Mesothelial cell of epicardium (in vitro differentiated cells): ENCODE measurements around the gene RNF26. TPM values are rescaled to one million over a fixed set of nuclear protein-coding genes. Genes with fewer than 3 reads are reported as not detected.
A peak's percentile ranks its signal among the peaks of the same experiment; 100 is the strongest.

Experiments
- DNase-seq, 2 experiments: peaks; one replicate each; pipeline ENCODE4 v3.0.0; 2021; ENCODE audit warnings: low spot score in 2 of 2; ENCODE audit not compliant: unreplicated experiment in 2 of 2
- H3K27ac Mint-ChIP-seq: 2 replicates; pipeline ENCODE4 v1.8.0; 2021; ENCODE audit warnings: mixed read lengths
- H3K27me3 Mint-ChIP-seq: 2 replicates; pipeline ENCODE4 v1.8.0; 2021; ENCODE audit warnings: low read depth, mixed read lengths
- H3K36me3 Mint-ChIP-seq: 2 replicates; pipeline ENCODE4 v1.8.0; 2021; ENCODE audit warnings: mixed read lengths
- H3K4me1 Mint-ChIP-seq: 2 replicates; pipeline ENCODE4 v1.8.0; 2021; ENCODE audit warnings: mixed read lengths
- H3K4me3 Mint-ChIP-seq: 2 replicates; pipeline ENCODE4 v1.8.0; 2021; ENCODE audit warnings: mild to moderate bottlenecking, moderate library complexity, mixed read lengths
- H3K9me3 Mint-ChIP-seq: 2 replicates; pipeline ENCODE4 v1.8.0; 2021; ENCODE audit warnings: mixed read lengths
- total RNA-seq: library from RNA; stranded (reverse); gene quantifications from 3 replicates; pipeline ENCODE4 v1.2.1, GENCODE V29; 2021
- TF ChIP-seq, protein P1 (sequence below): fragments of 200-600 bp; sonication (generic); IDR thresholded peaks from one replicate; pipeline ENCODE4 v1.5.0; 2021; ENCODE audit warnings: antibody characterized with exemption; ENCODE audit not compliant: unreplicated experiment

The RNF26 gene
- total RNA-seq, 1 donor from 2014 or later: 36.2 TPM

DNA sequence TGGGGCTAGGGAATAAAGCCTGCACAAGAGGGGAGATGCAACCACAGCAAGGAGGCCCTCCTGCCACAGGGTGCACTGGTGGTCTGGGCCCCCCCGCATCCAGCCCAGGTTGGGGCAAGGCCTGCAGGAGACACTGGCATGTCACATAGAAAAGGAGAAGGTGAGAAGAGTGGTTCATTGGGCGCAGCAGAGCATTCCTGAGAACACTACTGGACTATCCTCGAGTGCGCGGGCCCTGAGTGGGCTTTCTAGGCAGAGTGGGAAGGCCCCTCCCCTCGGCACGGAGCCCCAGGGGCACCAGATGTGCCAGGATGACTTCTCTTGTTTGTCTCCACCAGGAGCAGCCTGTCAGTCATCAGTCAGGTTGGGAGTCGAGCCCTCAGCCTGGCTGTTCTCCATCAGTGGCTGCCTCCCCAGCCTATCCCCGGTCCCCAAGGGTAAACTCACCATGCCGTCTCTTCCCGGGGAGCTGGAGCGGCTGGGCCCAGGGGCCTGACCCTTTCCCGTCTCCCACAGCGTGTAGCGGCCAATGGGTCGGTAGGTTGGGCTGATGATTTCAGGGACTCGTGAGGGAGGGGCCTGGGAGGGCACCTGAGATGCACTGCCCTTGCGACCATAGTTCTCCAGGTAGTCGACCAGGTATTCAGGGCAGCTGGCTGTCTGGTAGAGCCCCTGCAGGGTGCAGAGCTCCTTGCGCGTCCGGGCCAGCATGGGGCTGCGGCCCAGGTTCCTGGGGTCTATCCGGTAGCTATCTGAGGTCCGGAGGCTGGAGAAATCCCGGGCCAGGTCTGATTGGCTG is 38.1 kb downstream of the RNF26 start:
- H3K4me1 Mint-ChIP-seq: peaks cover 75% of the 10 kb centered on the region
- H3K27me3 Mint-ChIP-seq: no peaks in the 10 kb centered on the region
- DNase-seq: no peak
- no peaks in the 10 kb centered on the region for H3K9me3 Mint-ChIP-seq
- H3K4me3 Mint-ChIP-seq: no peak overlapping the region
- TF ChIP-seq, protein P1, sequence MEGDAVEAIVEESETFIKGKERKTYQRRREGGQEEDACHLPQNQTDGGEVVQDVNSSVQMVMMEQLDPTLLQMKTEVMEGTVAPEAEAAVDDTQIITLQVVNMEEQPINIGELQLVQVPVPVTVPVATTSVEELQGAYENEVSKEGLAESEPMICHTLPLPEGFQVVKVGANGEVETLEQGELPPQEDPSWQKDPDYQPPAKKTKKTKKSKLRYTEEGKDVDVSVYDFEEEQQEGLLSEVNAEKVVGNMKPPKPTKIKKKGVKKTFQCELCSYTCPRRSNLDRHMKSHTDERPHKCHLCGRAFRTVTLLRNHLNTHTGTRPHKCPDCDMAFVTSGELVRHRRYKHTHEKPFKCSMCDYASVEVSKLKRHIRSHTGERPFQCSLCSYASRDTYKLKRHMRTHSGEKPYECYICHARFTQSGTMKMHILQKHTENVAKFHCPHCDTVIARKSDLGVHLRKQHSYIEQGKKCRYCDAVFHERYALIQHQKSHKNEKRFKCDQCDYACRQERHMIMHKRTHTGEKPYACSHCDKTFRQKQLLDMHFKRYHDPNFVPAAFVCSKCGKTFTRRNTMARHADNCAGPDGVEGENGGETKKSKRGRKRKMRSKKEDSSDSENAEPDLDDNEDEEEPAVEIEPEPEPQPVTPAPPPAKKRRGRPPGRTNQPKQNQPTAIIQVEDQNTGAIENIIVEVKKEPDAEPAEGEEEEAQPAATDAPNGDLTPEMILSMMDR: no peak
- no peaks in the 10 kb centered on the region for H3K36me3 Mint-ChIP-seq
- H3K27ac Mint-ChIP-seq: no peak overlapping the region

DNA sequence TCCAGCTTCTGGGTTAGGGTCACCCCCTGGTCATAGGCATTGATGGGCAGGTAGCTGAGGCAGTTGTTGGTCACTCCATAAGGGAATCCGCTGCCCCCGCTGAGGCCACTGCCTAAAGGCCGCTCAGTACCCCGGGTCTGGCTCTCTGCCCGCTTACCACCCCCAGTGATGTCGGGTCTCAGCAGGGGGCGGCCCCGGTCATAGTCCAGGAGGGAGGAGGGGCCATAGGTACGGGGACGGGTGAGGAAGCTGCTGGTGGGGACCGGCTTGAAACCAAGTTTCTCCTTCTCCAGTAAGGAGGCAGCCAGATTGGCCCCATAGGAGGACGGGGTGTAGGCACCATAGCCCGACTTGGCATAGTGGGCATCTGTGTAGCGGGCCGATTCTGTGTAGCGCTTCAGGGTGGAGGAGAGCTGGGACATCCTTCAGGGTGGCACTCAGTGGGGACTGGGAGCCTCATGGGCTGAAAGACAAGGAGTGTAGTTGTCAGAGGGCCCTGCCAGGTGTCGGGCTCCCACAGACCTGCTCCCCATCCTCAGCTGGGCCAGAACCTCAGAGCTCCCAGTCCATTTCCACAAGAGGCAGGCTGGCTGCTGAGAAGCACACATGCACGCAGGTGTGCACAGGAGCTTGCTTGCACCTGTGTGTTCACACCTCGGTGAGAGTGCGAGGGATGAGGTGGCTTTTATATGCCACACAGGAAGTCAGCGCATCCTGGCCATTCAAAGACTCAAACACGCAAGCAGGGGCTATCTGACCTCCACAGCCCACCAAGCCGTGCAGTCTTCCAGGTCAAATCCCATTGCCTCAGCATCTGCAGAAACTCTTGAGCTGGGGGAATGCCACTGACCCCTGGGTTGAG is 39.0 kb downstream of the RNF26 start:
- TF ChIP-seq, protein P1: no peak
- Mint-ChIP-seq H3K27ac (no peak overlapping the region), H3K36me3 (no peaks in the 10 kb centered on the region), H3K9me3 (no peaks in the 10 kb centered on the region), H3K4me3 (no peak overlapping the region), H3K4me1 (peaks cover 68% of the 10 kb centered on the region), H3K27me3 (no peaks in the 10 kb centered on the region)
- DNase-seq: no peak

- no peaks in the 10 kb centered on the region for H3K36me3 Mint-ChIP-seq
Measured at GRCh38 chr11:119373921-119374631, 39.7 kb downstream of the RNF26 start.

GRCh38 chr11:119374632-119375336 is 40.5 kb downstream of the RNF26 start:
- H3K27ac Mint-ChIP-seq: no peak overlapping the region
- H3K9me3 Mint-ChIP-seq: no peaks in the 10 kb centered on the region
- no peak overlapping the region for H3K4me3 Mint-ChIP-seq
- DNase-seq: no peak
- TF ChIP-seq, protein P1: no peak
- no peaks in the 10 kb centered on the region for H3K27me3 Mint-ChIP-seq
- H3K4me1 Mint-ChIP-seq: peaks cover 67% of the 10 kb centered on the region
- H3K36me3 Mint-ChIP-seq: no peaks in the 10 kb centered on the region

More at GRCh38 chr11:119373921-119374631, 39.7 kb downstream of the RNF26 start:
- DNase-seq: peak in 1 of 2 experiments; percentile 89
- Mint-ChIP-seq H3K27me3 (no peaks in the 10 kb centered on the region), H3K4me3 (no peak overlapping the region), H3K27ac (no peak overlapping the region), H3K4me1 (peaks cover 69% of the 10 kb centered on the region), H3K9me3 (no peaks in the 10 kb centered on the region)
- TF ChIP-seq, protein P1: peak; percentile 76
